B cell (primary cell): ENCODE data around the gene PGF. TPM values are rescaled to one million over a fixed set of nuclear protein-coding genes. Genes with fewer than 3 reads are reported as not detected.

Source experiments
- ATAC-seq: fragments of 200-7000 bp; cut with Tn5 transposase; one replicate; pipeline ENCODE4 v1.10.0; 2021; ENCODE audit warnings: low read depth, mild to moderate bottlenecking, moderate number of reproducible peaks, moderate library complexity
- CTCF ChIA-PET: fragments of 350-600 bp; sonication (Branson Sonifier 250); formaldehyde crosslinking; loops from one replicate; lab custom pipeline; 2021; ENCODE audit warnings: antibody characterized with exemption, inconsistent platforms; lab: Charles Lee
- POLR2A ChIA-PET: fragments of 350-600 bp; sonication (Branson Sonifier 250); formaldehyde crosslinking; loops from one replicate; lab custom pipeline; 2021; ENCODE audit warnings: antibody characterized with exemption; lab: Charles Lee
- DNase-seq: peaks from one replicate; pipeline ENCODE4 v3.0.0; 2013
- H2AFZ ChIP-seq: 2 replicates; pipeline ENCODE4 v1.6.1; 2012; ENCODE audit warnings: mild to moderate bottlenecking, low read depth, low read length; ENCODE audit not compliant: insufficient read depth, poor library complexity, severe bottlenecking
- H3K27ac ChIP-seq, 2 donors: 1 replicate in 1 of 2; 2 replicates in 1 of 2; pipeline ENCODE4 v1.5.1; 2012 to 2013; ENCODE audit warnings: low read length in 2 of 2, mild to moderate bottlenecking in 2 of 2, moderate library complexity in 1 of 2
- H3K27me3 ChIP-seq, 4 experiments: fragments of 200-600 bp in 1 of 4; sonication (generic) in 1 of 4; replicated peaks in 1 of 4; 1 replicate in 2 of 4; 2 replicates in 2 of 4; pipeline versions ENCODE4 v1.6.1 to v1.7.0; 2013 to 2016; ENCODE audit warnings: low read length in 3 of 4, mild to moderate bottlenecking in 2 of 4, mixed read lengths in 1 of 4, moderate library complexity in 1 of 4; ENCODE audit not compliant: insufficient read depth in 4 of 4, control insufficient read depth in 3 of 4; ENCODE audit errors: control extremely low read depth in 1 of 4
- H3K36me3 ChIP-seq, 2 experiments: replicated peaks in 1 of 2; 1 replicate in 1 of 2; 2 replicates in 1 of 2; pipeline versions ENCODE4 v1.6.1 to v1.7.1; 2013; ENCODE audit warnings: low read length in 1 of 2; ENCODE audit not compliant: insufficient read depth in 2 of 2, control insufficient read depth in 1 of 2; ENCODE audit errors: control extremely low read depth in 1 of 2, extremely low read depth in 1 of 2
- H3K4me1 ChIP-seq, 2 donors: fragments of 200-600 bp in 1 of 2; sonication (generic) in 1 of 2; 1 replicate in 1 of 2; 2 replicates in 1 of 2; pipeline versions ENCODE4 v1.5.1 to v1.6.1; 2013 to 2017; ENCODE audit warnings: low read length in 2 of 2; ENCODE audit not compliant: control insufficient read depth in 2 of 2, insufficient read depth in 2 of 2
- H3K4me2 ChIP-seq: replicated peaks from 2 replicates; pipeline ENCODE3; 2012; ENCODE audit warnings: mild to moderate bottlenecking, low read depth, low read length; ENCODE audit not compliant: poor library complexity, severe bottlenecking
- H3K4me3 ChIP-seq, 5 experiments: fragments of 200-600 bp in 1 of 5; sonication (generic) in 1 of 5; 1 replicate in 3 of 5; 2 replicates in 2 of 5; pipeline versions ENCODE4 v1.5.1 to v1.7.0; 2011 to 2016; ENCODE audit warnings: low read length in 4 of 5, mild to moderate bottlenecking in 4 of 5, low read depth in 2 of 5, control low read depth in 1 of 5, moderate library complexity in 1 of 5; ENCODE audit not compliant: insufficient read depth in 1 of 5; ENCODE audit errors: control extremely low read depth in 1 of 5, extremely low read depth in 1 of 5
- H3K79me2 ChIP-seq: fragments of 200-600 bp; sonication (generic); one replicate; pipeline ENCODE4 v1.6.0; 2016; ENCODE audit warnings: low read length; ENCODE audit not compliant: control insufficient read depth, insufficient read depth
- H3K9ac ChIP-seq: fragments of 200-600 bp; sonication (generic); 2 replicates; pipeline ENCODE4 v1.6.1; 2017; ENCODE audit warnings: mild to moderate bottlenecking, low read length, moderate library complexity
- H3K9me3 ChIP-seq, 3 donors: one replicate each; pipeline versions ENCODE4 v1.6.1 to v1.7.1; 2013; ENCODE audit warnings: low read length in 2 of 3; ENCODE audit not compliant: control insufficient read depth in 2 of 3, insufficient read depth in 1 of 3; ENCODE audit errors: control extremely low read depth in 1 of 3
- H4K20me1 ChIP-seq: 2 replicates; pipeline ENCODE4 v1.6.0; 2012; ENCODE audit warnings: mild to moderate bottlenecking, low read length; ENCODE audit not compliant: insufficient read depth, control insufficient read depth, poor library complexity, severe bottlenecking
- H3K27ac Mint-ChIP-seq: one replicate; pipeline ENCODE4 v1.8.0; 2021; ENCODE audit warnings: mixed read lengths
- H3K27me3 Mint-ChIP-seq: one replicate; pipeline ENCODE4 v1.8.0; 2021; ENCODE audit warnings: mixed read lengths
- H3K4me1 Mint-ChIP-seq: one replicate; pipeline ENCODE4 v1.8.0; 2021; ENCODE audit warnings: mixed read lengths
- H3K4me3 Mint-ChIP-seq: one replicate; pipeline ENCODE4 v1.8.0; 2021; ENCODE audit warnings: mixed read lengths
- H3K9me3 Mint-ChIP-seq: one replicate; pipeline ENCODE4 v1.8.0; 2022; ENCODE audit warnings: mixed read lengths; ENCODE audit not compliant: insufficient read depth
- CTCF ChIP-seq: fragments of 200-600 bp; IDR thresholded peaks from one replicate; pipeline ENCODE4 v1.8.0; 2022; ENCODE audit warnings: antibody characterized with exemption, mild to moderate bottlenecking
- EZH2 ChIP-seq: IDR thresholded peaks from 2 replicates; pipeline ENCODE4 v1.6.1; 2012; ENCODE audit warnings: borderline replicate concordance, low read depth, mild to moderate bottlenecking, moderate library complexity, low read length; ENCODE audit not compliant: insufficient read depth, poor library complexity, severe bottlenecking
- WGBS: methylation state at CpG from one replicate; pipeline ENCODE4 v1.1.5; 2013; ENCODE audit warnings: missing lambda C conversion rate; ENCODE audit not compliant: insufficient coverage; 5-methylcytosine and 5-hydroxymethylcytosine counted together
- intact Hi-C: fragments of 100-400 bp; cut with micrococcal nuclease; formaldehyde crosslinking; loops from one replicate; pipeline ENCODE4 v1.10.0; 2022
- polyA plus RNA-seq: library from polyadenylated mRNA; depleted of rRNA; stranded (reverse); fragments of >200 nt; gene quantifications from 2 replicates; pipeline ENCODE4 v1.2.3, GENCODE V29; 2012
- total RNA-seq, 2 donors: library from RNA; stranded (reverse); fragments of 120-200 nt in 1 of 2; gene quantifications; 1 replicate in 1 of 2; 2 replicates in 1 of 2; pipeline versions ENCODE4 v1.2.3 to v1.2.4, GENCODE V29; 2013 to 2022

Gene PGF
- total and polyA plus RNA-seq, 2 donors (not counting 1 experiment from before 2014, with no cell fraction given), result 0.07 to 0.47 TPM

GRCh38 chr14:74920281-74920680 is 35.1 kb downstream of the PGF start:
- Histone ChIP-seq H3K27ac (no peak overlapping the region), H2AFZ (no peak overlapping the region), H3K9ac (no peak overlapping the region), H3K9me3 (no peaks in the 10 kb centered on the region), H4K20me1 (no peaks in the 10 kb centered on the region), H3K4me2 (no peak overlapping the region), H3K36me3 (no peaks in the 10 kb centered on the region), H3K79me2 (no peaks in the 10 kb centered on the region), H3K4me3 (no peak overlapping the region), H3K4me1 (peaks cover 4 to 13% of the 10 kb centered on the region in 2 donors), H3K27me3 (no peaks in the 10 kb centered on the region)
- TF ChIP-seq CTCF (no peak), EZH2 (no peak)
- no peak overlapping the region for H3K27ac Mint-ChIP-seq
- ChIA-PET CTCF (interaction anchor here (2.0 to 2.4 kb wide), 2 partner anchors 14 to 168 kb away, joined by 6 to 10 read pairs; no protein-coding TSS in a partner anchor), POLR2A (no interaction called here)
- no peak overlapping the region for H3K4me3 Mint-ChIP-seq
- H3K9me3 Mint-ChIP-seq, result no peaks in the 10 kb centered on the region
- 96% methylated on average over 4 of the region's 4 CpGs for WGBS
- DNase-seq (no peak), ATAC-seq (no peak)
- H3K27me3 Mint-ChIP-seq, result no peaks in the 10 kb centered on the region
- intact Hi-C loops, result no loop called here
- peaks cover 4% of the 10 kb centered on the region for H3K4me1 Mint-ChIP-seq

GRCh38 chr14:74919421-74920165 is 35.8 kb downstream of the PGF start:
- Mint-ChIP-seq H3K9me3 (no peaks in the 10 kb centered on the region), H3K4me3 (no peak overlapping the region), H3K27me3 (no peaks in the 10 kb centered on the region), H3K27ac (no peak overlapping the region), H3K4me1 (peaks cover 4% of the 10 kb centered on the region)
- ChIA-PET CTCF (interaction anchor here (2.0 to 2.4 kb wide), 2 partner anchors 13 to 169 kb away, joined by 6 to 10 read pairs; no protein-coding TSS in a partner anchor), POLR2A (no interaction called here)
- WGBS, result 93% methylated on average over 19 of the region's 22 CpGs
- no peak for TF ChIP-seq CTCF
- TF ChIP-seq EZH2, result no peak
- ATAC-seq, result no peak
- Histone ChIP-seq H3K9ac (no peak overlapping the region), H3K27ac (no peak overlapping the region), H3K4me3 (no peak overlapping the region), H3K36me3 (no peaks in the 10 kb centered on the region), H3K9me3 (no peaks in the 10 kb centered on the region), H4K20me1 (no peaks in the 10 kb centered on the region), H3K4me1 (peaks cover 4 to 13% of the 10 kb centered on the region in 2 donors), H3K4me2 (no peak overlapping the region), H2AFZ (no peak overlapping the region), H3K79me2 (no peaks in the 10 kb centered on the region), H3K27me3 (no peaks in the 10 kb centered on the region)
- intact Hi-C loops, result no loop called here
- DNase-seq, result no peak
